Mucosa of descending colon (tissue), 3 donors: ENCODE results near the gene FAM50B. TPM values are rescaled to one million over a fixed set of nuclear protein-coding genes. Genes with fewer than 3 reads are reported as not detected.

Experiments used
- ATAC-seq: fragments of 200-7000 bp; cut with Tn5 transposase; one replicate; pipeline ENCODE4 v1.9.1; 2020; ENCODE audit warnings: mild to moderate bottlenecking, moderate library complexity
- DNase-seq, 3 donors: peaks; one replicate each; pipeline ENCODE4 v3.0.0-alpha.2; 2020
- H3K36me3 ChIP-seq: fragments of 200-600 bp; one replicate; pipeline ENCODE4 v1.8.0; 2021; ENCODE audit warnings: low read depth, mild to moderate bottlenecking
- H3K4me1 ChIP-seq: fragments of 200-600 bp; one replicate; pipeline ENCODE4 v1.8.0; 2021; ENCODE audit warnings: low read depth, mild to moderate bottlenecking
- H3K4me3 ChIP-seq: fragments of 200-600 bp; one replicate; pipeline ENCODE4 v1.8.0; 2021; ENCODE audit warnings: mild to moderate bottlenecking
- H3K9me3 ChIP-seq: fragments of 200-600 bp; one replicate; pipeline ENCODE4 v1.8.0; 2021; ENCODE audit warnings: mild to moderate bottlenecking
- CTCF ChIP-seq: fragments of 200-600 bp; IDR thresholded peaks from one replicate; pipeline ENCODE4 v1.8.0; 2022; ENCODE audit warnings: antibody characterized with exemption, mild to moderate bottlenecking
- intact Hi-C, 2 donors: fragments of 100-400 bp; cut with DNase I in 1 of 2; cut with micrococcal nuclease in 1 of 2; formaldehyde crosslinking; loops; one replicate each; pipeline versions ENCODE4 v1.11.0 to v1.11.1; 2022; cut with DNase I, micrococcal nuclease
- total RNA-seq, 3 donors: library from RNA; stranded (reverse); fragmentation: NEBNext Ultra II Directional in 2 of 3; extraction: Animal tissue kit (Norgen Biotek cat#: 25700) in 2 of 3; gene quantifications; one replicate each; pipeline versions ENCODE4 v1.2.1 to v1.2.4, GENCODE V29; 2021 to 2023
- donor health status: DM: no; HTN: no; CAD: no; lungs with moderate emphysema.
- donor health status: DM: no; HTN: no; CAD: no.
- donor health status: DM: no; HTN: yes; CAD: no.

Gene FAM50B
- total RNA-seq, 3 donors from 2014 or later, result 3.2 to 14.2 (median 3.3) TPM

- Histone ChIP-seq H3K4me1 (no peaks in the 10 kb centered on the region), H3K9me3 (no peaks in the 10 kb centered on the region), H3K36me3 (no peaks in the 10 kb centered on the region), H3K4me3 (no peak overlapping the region)
- intact Hi-C loops, result no loop called here
- ATAC-seq (no peak), DNase-seq (no peak)
- TF ChIP-seq CTCF, result no peak
Observed at GRCh38 chr6:3869284-3869631, 20.1 kb downstream of the FAM50B start.

- intact Hi-C loops, result no loop called here
- H3K4me3 ChIP-seq, result no peak overlapping the region
- H3K9me3 ChIP-seq, result no peaks in the 10 kb centered on the region
- DNase-seq (peak in 2 of 3 donors; percentile 39 to 40), ATAC-seq (peak; percentile 86)
- H3K36me3 ChIP-seq, result no peaks in the 10 kb centered on the region
- no peaks in the 10 kb centered on the region for H3K4me1 ChIP-seq
- TF ChIP-seq CTCF, result no peak
Observed at GRCh38 chr6:3869632-3870527, 20.7 kb downstream of the FAM50B start.

GRCh38 chr6:3870528-3870925 is 21.4 kb downstream of the FAM50B start:
- TF ChIP-seq CTCF, result no peak
- ATAC-seq (no peak), DNase-seq (no peak)
- Histone ChIP-seq H3K4me3 (no peak overlapping the region), H3K4me1 (no peaks in the 10 kb centered on the region), H3K36me3 (no peaks in the 10 kb centered on the region), H3K9me3 (no peaks in the 10 kb centered on the region)
- intact Hi-C loops, result no loop called here

- no peak for TF ChIP-seq CTCF
- H3K4me1 ChIP-seq, result no peaks in the 10 kb centered on the region
- no peak for ATAC-seq
- no peaks in the 10 kb centered on the region for H3K36me3 ChIP-seq
- intact Hi-C loops, result no loop called here
- DNase-seq, result no peak
- H3K4me3 ChIP-seq, result no peak overlapping the region
- no peaks in the 10 kb centered on the region for H3K9me3 ChIP-seq
Observed at GRCh38 chr6:3871515-3871914, 22.3 kb downstream of the FAM50B start.

- Histone ChIP-seq H3K4me3 (no peak overlapping the region), H3K9me3 (no peaks in the 10 kb centered on the region), H3K4me1 (no peaks in the 10 kb centered on the region), H3K36me3 (no peaks in the 10 kb centered on the region)
- TF ChIP-seq CTCF, result no peak
- intact Hi-C loops, result no loop called here
- ATAC-seq, result no peak
- no peak for DNase-seq
Observed at GRCh38 chr6:3871939-3872338, 22.8 kb downstream of the FAM50B start.
